Stimulated activated CD8-positive, alpha-beta memory T cell treated with anti-CD3 and anti-CD28 coated beads, Interleukin-15, amount 100 ng/mL, for 1 hour (primary cell): ENCODE data around the gene NTRK1.

Experiments
- DNase-seq: peaks from one replicate; pipeline ENCODE4 v3.0.0-alpha.2; 2020; ENCODE audit warnings: low read depth

Gene NTRK1

DNA sequence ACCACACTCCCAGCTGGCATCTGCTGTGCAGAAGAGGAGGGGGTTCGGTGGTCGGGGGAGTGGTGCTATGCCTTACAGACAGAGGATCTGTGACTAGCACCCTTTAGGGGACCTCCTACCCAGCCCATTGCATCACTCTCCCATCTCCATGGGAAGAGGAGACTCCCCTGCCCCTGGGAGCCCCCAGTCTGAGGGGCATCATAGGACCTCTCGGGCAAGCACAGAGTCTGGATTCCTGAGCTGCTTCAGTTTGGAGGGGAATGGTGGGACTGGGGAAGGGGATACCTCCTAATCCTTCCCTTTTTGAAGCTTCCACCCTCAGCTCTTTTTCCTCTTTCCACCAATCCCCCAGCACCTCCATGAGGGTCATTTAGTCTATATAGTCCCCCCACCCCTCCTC lies 3.1 kb upstream of the NTRK1 start:
- DNase-seq, result no peak

- no peak for DNase-seq
Measured at GRCh38 chr1:156858555-156858956, 2.1 kb upstream of the NTRK1 start.

DNA sequence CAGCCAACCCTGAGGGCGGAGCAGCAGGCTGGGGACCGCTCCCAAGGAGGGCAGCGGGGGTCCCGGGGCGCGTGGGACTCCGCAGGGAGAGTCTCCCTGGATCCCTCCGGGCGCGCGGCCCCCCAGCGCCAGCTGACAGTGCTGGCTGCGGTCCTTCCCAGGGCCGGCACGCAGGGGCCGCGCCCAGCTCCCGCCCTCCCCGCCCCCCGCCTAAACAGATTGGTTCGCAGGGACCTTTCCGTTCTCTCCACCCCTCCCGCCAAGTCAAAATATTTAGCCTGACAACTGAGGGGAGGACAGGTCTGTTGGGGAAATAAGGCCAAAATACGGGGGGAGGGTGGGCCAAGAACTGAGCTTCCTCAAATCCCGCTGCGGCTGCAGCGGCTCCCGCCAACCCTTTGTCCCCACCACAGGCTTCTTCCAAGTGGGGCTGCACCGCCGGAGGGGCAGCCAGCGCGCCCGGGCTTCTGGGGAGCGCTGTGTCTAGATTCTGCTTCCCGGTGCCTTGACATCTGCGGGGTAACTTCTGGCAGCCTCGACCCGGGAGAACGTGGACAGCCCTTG lies 1.6 kb upstream of the NTRK1 start, which contains the start of gene INSRR:
Gene INSRR, minus strand, starts transcription at position 159 of the 564 bp plus-strand sequence. CDS start 496 bp downstream, outside the sequence.
- no peak for DNase-seq

GRCh38 chr1:156859523-156860112 lies 1.0 kb upstream of the NTRK1 start:
- no peak for DNase-seq

GRCh38 chr1:156860113-156860627 lies 495 bp upstream of the NTRK1 start:
- peak; percentile 28 for DNase-seq

DNA sequence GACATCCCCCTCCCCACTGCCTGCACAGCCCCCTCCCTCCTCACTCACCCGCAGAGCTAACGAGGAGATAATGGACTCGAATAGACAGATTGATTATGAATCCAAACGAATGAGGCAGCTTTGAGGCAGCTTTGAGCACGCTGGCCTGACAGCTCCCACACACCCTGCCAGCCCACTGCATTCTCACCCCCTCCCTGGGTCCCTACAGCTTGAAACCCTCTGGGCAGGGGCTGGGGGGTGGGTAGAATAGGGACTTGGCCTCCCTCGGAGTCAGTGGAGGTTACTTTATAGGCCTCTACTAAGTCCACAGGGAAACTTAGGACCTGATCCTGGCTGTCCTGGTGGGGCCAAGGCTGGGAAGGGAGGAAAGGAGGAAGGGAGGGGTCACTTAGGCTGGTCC lies 1.9 kb downstream of the NTRK1 start:
- no peak for DNase-seq

- no peak for DNase-seq
Measured at GRCh38 chr1:156862997-156863599, 2.4 kb downstream of the NTRK1 start.

DNA sequence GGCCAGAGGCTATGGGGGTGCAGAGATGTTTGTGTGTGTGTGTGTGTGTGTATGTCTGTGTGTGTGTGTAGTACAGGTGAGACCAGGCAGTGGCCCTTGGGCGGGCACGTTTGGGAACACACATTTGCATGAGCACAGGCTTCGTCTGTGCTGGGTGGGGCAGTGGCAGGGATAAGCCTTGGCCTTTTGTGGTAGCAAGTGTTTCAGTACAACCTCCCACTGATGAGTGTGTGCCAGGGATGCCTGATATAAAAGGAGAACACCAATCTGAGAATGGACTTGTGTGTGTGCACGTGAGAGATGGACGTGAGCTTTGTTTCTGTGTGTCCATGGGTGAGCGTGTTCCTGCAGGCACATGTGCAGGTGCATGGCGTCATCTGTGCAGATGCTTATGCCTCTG lies 3.0 kb downstream of the NTRK1 start:
- no peak for DNase-seq

- no peak for DNase-seq
Measured at GRCh38 chr1:156864796-156865195, 4.1 kb downstream of the NTRK1 start.

- no peak for DNase-seq
Measured at GRCh38 chr1:156865258-156865657, 4.6 kb downstream of the NTRK1 start.

DNA sequence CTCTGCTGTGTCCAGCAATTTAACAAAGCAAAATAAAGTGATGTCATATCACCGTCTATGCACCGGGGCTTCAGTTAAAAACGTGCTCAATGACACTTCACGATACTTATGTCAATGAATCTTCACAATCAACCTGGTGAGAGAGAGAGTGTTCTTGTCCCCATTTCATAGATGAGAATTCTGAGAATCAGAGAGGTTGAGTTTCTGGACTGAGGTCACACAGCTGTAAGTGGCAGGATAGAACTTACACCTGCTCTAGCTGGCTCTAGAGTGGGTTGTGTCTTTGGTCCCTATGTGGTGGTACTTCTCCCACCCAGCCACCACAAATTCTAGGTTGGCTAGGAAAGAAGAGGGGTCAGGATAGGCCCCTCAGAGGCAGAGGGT lies 5.2 kb downstream of the NTRK1 start:
- DNase-seq, result no peak

GRCh38 chr1:156866249-156866909 lies 5.7 kb downstream of the NTRK1 start:
- DNase-seq, result no peak

DNA sequence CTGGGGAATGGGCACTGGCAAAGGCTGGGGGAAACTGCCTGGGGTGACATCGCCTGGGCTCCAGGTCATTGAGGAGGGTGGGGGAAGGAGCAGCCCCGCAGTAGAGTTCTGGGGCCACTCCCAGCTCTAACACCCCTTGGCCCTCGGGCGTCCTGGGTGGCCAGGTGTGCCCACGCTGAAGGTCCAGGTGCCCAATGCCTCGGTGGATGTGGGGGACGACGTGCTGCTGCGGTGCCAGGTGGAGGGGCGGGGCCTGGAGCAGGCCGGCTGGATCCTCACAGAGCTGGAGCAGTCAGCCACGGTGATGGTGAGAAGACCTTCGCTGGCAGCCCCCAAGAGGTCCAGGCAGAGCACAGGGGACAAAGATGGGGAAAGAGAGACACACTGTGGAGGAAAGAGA lies 7.7 kb downstream of the NTRK1 start:
- DNase-seq, result no peak

GRCh38 chr1:156869455-156869854 lies 8.8 kb downstream of the NTRK1 start:
- no peak for DNase-seq

GRCh38 chr1:156873659-156874058 lies 13.0 kb downstream of the NTRK1 start:
- DNase-seq, result no peak

GRCh38 chr1:156874142-156874541 lies 13.5 kb downstream of the NTRK1 start:
- no peak for DNase-seq

- no peak for DNase-seq
Measured at GRCh38 chr1:156874572-156875340, 14.1 kb downstream of the NTRK1 start.

GRCh38 chr1:156875341-156875615 lies 14.6 kb downstream of the NTRK1 start:
- no peak for DNase-seq

DNA sequence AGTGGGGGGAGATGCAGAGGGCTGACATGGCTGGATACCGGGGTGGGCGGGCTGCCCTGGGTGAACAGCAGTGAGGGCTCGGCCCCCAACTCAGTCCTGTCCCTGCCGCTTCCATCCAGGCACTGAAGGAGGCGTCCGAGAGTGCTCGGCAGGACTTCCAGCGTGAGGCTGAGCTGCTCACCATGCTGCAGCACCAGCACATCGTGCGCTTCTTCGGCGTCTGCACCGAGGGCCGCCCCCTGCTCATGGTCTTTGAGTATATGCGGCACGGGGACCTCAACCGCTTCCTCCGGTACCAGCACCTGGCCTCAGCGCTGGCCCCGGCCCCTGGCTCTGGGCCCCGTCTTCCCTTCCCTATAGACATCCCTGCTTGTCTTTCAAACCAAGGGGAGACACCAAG lies 15.6 kb downstream of the NTRK1 start:
- DNase-seq, result no peak

GRCh38 chr1:156877433-156878170 lies 16.9 kb downstream of the NTRK1 start:
- DNase-seq, result no peak

DNA sequence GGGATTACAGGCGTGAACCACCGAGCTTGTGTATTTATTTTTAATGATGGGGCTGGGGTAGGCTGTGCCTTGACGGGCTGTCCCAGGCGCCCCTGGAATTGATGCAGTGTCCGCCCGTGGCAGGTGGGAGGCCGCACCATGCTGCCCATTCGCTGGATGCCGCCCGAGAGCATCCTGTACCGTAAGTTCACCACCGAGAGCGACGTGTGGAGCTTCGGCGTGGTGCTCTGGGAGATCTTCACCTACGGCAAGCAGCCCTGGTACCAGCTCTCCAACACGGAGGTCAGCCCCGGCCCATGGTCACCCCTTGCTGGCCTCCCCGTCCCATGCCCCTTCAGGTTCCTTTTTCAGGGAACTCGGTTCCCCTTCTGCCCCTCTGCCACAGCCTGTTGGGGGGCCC lies 19.2 kb downstream of the NTRK1 start:
- no peak for DNase-seq

DNA sequence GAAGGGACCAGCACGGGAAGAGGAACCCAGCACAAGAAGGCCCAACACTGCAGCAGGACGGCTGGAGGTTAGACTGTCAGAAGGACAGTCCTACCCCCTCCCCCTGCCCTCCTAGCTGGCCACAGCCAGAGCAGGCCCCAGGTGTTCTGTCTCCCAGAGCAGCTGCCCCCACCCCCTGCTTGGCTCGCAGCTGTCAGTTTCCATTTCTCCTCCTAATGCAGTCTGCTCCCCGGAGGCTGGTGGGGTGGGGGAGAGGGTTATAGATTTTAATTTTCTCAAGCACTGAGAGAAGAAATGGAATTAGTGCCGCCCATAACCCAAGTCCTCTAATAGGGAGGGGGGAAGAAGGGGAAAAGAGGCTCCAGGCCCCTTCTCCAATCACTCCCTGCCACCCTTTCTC lies 19.8 kb downstream of the NTRK1 start:
- no peak for DNase-seq
